Breast epithelium (tissue), 4 donors: ENCODE results near the gene SPIRE2. TPM values are rescaled to one million over a fixed set of nuclear protein-coding genes. Genes with fewer than 3 reads are reported as not detected.
A peak's percentile ranks its signal among the peaks of the same experiment; 100 is the strongest.

Source experiments
- DNase-seq, 2 donors: peaks; one replicate each; pipeline ENCODE4 v3.0.0-alpha.2; 2019; ENCODE audit warnings: low spot score in 2 of 2
- H3K27ac ChIP-seq, 2 donors: fragments of 200-600 bp; sonication (generic) in 1 of 2; one replicate each; pipeline ENCODE4 v1.5.1; 2016 to 2019; ENCODE audit warnings: mild to moderate bottlenecking in 1 of 2
- H3K27me3 ChIP-seq, 2 donors: fragments of 200-600 bp; sonication (generic) in 1 of 2; one replicate each; pipeline versions ENCODE4 v1.5.1 to v1.6.0; 2017 to 2019; ENCODE audit warnings: control low read depth in 1 of 2, mild to moderate bottlenecking in 1 of 2
- H3K36me3 ChIP-seq: fragments of 200-600 bp; one replicate; pipeline ENCODE4 v1.5.1; 2019
- H3K4me1 ChIP-seq, 2 donors: fragments of 200-600 bp; sonication (generic); one replicate each; pipeline ENCODE4 v1.5.1; 2016 to 2019; ENCODE audit warnings: control low read depth in 1 of 2
- H3K4me3 ChIP-seq, 3 donors: fragments of 200-600 bp; sonication (generic); 1 replicate in 2 of 3; 2 replicates in 1 of 3; pipeline ENCODE4 v1.5.1; 2016 to 2019; ENCODE audit warnings: mild to moderate bottlenecking in 3 of 3, moderate library complexity in 2 of 3
- H3K9me3 ChIP-seq, 2 donors: fragments of 200-600 bp; sonication (generic) in 1 of 2; one replicate each; pipeline ENCODE4 v1.5.1; 2016 to 2019; ENCODE audit warnings: control low read depth in 1 of 2
- CTCF ChIP-seq, 3 donors: fragments of 450-650 bp; IDR thresholded peaks; one replicate each; pipeline ENCODE4 v1.5.1; 2016 to 2017; ENCODE audit warnings: antibody characterized with exemption in 3 of 3, mild to moderate bottlenecking in 3 of 3, moderate library complexity in 3 of 3
- POLR2A ChIP-seq: fragments of 450-650 bp; IDR thresholded peaks from one replicate; pipeline ENCODE4 v1.6.1; 2016; ENCODE audit warnings: antibody characterized with exemption, mild to moderate bottlenecking, moderate library complexity
- POLR2AphosphoS5 ChIP-seq, 3 donors: sonication (generic); formaldehyde crosslinking; IDR thresholded peaks; one replicate each; pipeline ENCODE4 v1.6.1; 2017; ENCODE audit warnings: antibody characterized with exemption in 3 of 3
- intact Hi-C: fragments of 100-400 bp; cut with DNase I; formaldehyde crosslinking; loops from one replicate; pipeline ENCODE4 v1.15.1; 2023; ENCODE audit warnings: low total_unique reads
- total RNA-seq, 3 donors: library from RNA; depleted of rRNA; stranded (reverse); fragments of >200 nt; gene quantifications; one replicate each; pipeline ENCODE4 v1.1.0, GENCODE V29; 2016

SPIRE2 gene
- total RNA-seq, 3 donors from 2014 or later: 1.3 to 11.1 (median 7.8) TPM

DNA sequence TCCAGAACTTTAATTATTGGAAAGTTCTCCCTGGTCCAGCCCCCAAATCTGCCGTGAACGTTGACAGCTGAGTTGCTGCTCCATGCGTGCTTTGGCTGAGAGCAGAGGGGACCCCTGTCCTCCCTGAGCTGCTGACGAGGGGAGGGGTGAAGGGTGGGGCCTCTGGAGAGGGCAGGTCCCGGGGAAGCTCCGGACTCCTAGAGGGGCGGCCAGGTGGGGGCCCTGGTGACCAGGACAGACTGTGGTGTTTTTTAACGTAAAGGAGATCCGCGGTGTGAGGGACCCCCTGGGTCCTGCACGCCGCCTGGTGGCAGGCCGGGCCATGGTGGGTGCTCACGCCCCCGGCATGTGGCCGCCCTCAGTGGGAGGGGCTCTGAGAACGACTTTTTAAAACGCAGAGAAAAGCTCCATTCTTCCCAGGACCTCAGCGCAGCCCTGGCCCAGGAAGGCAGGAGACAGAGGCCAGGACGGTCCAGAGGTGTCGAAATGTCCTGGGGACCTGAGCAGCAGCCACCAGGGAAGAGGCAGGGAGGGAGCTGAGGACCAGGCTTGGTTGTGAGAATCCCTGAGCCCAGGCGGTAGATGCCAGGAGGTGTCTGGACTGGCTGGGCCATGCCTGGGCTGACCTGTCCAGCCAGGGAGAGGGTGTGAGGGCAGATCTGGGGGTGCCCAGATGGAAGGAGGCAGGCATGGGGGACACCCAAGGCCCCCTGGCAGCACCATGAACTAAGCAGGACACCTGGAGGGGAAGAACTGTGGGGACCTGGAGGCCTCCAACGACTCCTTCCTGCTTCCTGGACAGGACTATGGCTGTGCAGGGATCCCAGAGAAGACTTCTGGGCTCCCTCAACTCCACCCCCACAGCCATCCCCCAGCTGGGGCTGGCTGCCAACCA is 90.4 kb downstream of the SPIRE2 start, which contains the start of gene MC1R:
TSS of gene MC1R (plus strand) at position 410 of the 895 bp plus-strand sequence. CDS start at position 807, 397 bp downstream.
- Histone ChIP-seq H3K27me3 (peaks cover 4 to 7% of the 10 kb centered on the region in 2 donors), H3K4me1 (peaks cover 12 to 19% of the 10 kb centered on the region in 2 donors), H3K36me3 (no peaks in the 10 kb centered on the region), H3K27ac (no peak within 1 kb of the TSS), H3K9me3 (no peaks in the 10 kb centered on the region), H3K4me3 (peak within 1 kb of the TSS; percentile 24 to 66 (median 41))
- TF ChIP-seq POLR2A (no peak), POLR2AphosphoS5 (IDR thresholded peaks at IDR 0.05) (no peak), CTCF (IDR thresholded peaks at IDR 0.05) (peak in 1 of 3 donors; percentile 15)
- intact Hi-C loops: no loop called here
- no peak for DNase-seq

- intact Hi-C loops: no loop called here
- no peak overlapping the region for H3K27ac ChIP-seq
- TF ChIP-seq CTCF (IDR thresholded peaks at IDR 0.05) (no peak), POLR2A (no peak), POLR2AphosphoS5 (IDR thresholded peaks at IDR 0.05) (no peak)
- H3K4me1 ChIP-seq: peaks cover 12 to 25% of the 10 kb centered on the region in 2 donors
- no peak for DNase-seq
- no peaks in the 10 kb centered on the region for H3K36me3 ChIP-seq
- H3K27me3 ChIP-seq: peaks cover 14 to 15% of the 10 kb centered on the region in 2 donors
- H3K4me3 ChIP-seq: no peak overlapping the region
- no peaks in the 10 kb centered on the region for H3K9me3 ChIP-seq
Observed at GRCh38 chr16:89919535-89920406, 91.5 kb downstream of the SPIRE2 start.

- no peak for TF ChIP-seq POLR2A
- TF ChIP-seq CTCF (IDR thresholded peaks at IDR 0.05): no peak
- TF ChIP-seq POLR2AphosphoS5 (IDR thresholded peaks at IDR 0.05): no peak
- Histone ChIP-seq H3K9me3 (no peaks in the 10 kb centered on the region), H3K4me3 (no peak overlapping the region), H3K36me3 (no peaks in the 10 kb centered on the region), H3K27ac (peak overlapping the region in 1 of 2 donors; percentile 88), H3K27me3 (peaks cover 15 to 22% of the 10 kb centered on the region in 2 donors), H3K4me1 (peaks cover 12 to 28% of the 10 kb centered on the region in 2 donors)
- DNase-seq: no peak
- intact Hi-C loops: no loop called here
Observed at GRCh38 chr16:89920723-89921122, 92.4 kb downstream of the SPIRE2 start.

Other genes with a start within 250 kb of the SPIRE2 start
- gene DPEP1, start 214.8 kb upstream of the SPIRE2 start, total RNA-seq: under 1 TPM; 0.59 to 0.98 (median 0.80) TPM
- gene CHMP1A, start 170.8 kb upstream of the SPIRE2 start, total RNA-seq: 10 to 100 TPM; 67.5 to 100.0 (median 86.2) TPM
- gene SPATA33, start 170.6 kb upstream of the SPIRE2 start, total RNA-seq: 1 to 10 TPM; 3.8 to 7.2 (median 5.9) TPM
- gene CDK10, start 141.8 kb upstream of the SPIRE2 start, total RNA-seq: 10 to 100 TPM; 31.2 to 84.9 (median 67.2) TPM
- 10 to 100 TPM in 2 of 3 donors, 1 to 10 TPM in 1; 9.0 to 15.1 (median 14.3) TPM for gene SPATA2L, start 126.8 kb upstream of the SPIRE2 start, total RNA-seq
- 1 to 10 TPM; 4.8 to 6.6 (median 5.4) TPM for gene VPS9D1, start 107.6 kb upstream of the SPIRE2 start, total RNA-seq
- gene ZNF276, start 106.9 kb upstream of the SPIRE2 start, total RNA-seq: 10 to 100 TPM; 19.2 to 48.5 (median 31.2) TPM
- 1 to 10 TPM in 2 of 3 donors, under 1 TPM in 1; 0.64 to 4.0 (median 3.9) TPM for gene FANCA, start 11.8 kb upstream of the SPIRE2 start, total RNA-seq
- 100 to 1,000 TPM; 169 to 243 (median 176) TPM for gene TCF25, start 45.1 kb downstream of the SPIRE2 start, total RNA-seq
- gene MC1R, start 90.4 kb downstream of the SPIRE2 start, total RNA-seq: 1 to 10 TPM; 3.7 to 7.2 (median 3.8) TPM
- gene TUBB3, start 94.9 kb downstream of the SPIRE2 start, total RNA-seq: 1 to 10 TPM; 1.6 to 2.9 (median 1.8) TPM
- 10 to 100 TPM; 58.0 to 87.2 (median 75.2) TPM for gene DEF8, start 120.3 kb downstream of the SPIRE2 start, total RNA-seq
- 1 to 10 TPM; 3.7 to 7.9 (median 6.0) TPM for gene DBNDD1, start 191.0 kb downstream of the SPIRE2 start, total RNA-seq
- gene PRDM7, start 248.9 kb downstream of the SPIRE2 start, total RNA-seq: not detected